HUDEP-2 (cell line): Measurements from ENCODE around the gene ARL15.

Source experiments
- DNase-seq, 76 experiments: peaks; one replicate each; lab custom pipeline; 2025; ENCODE audit not compliant: unreplicated experiment in 76 of 76; lab: John Stamatoyannopoulos, UW

Gene ARL15

DNA sequence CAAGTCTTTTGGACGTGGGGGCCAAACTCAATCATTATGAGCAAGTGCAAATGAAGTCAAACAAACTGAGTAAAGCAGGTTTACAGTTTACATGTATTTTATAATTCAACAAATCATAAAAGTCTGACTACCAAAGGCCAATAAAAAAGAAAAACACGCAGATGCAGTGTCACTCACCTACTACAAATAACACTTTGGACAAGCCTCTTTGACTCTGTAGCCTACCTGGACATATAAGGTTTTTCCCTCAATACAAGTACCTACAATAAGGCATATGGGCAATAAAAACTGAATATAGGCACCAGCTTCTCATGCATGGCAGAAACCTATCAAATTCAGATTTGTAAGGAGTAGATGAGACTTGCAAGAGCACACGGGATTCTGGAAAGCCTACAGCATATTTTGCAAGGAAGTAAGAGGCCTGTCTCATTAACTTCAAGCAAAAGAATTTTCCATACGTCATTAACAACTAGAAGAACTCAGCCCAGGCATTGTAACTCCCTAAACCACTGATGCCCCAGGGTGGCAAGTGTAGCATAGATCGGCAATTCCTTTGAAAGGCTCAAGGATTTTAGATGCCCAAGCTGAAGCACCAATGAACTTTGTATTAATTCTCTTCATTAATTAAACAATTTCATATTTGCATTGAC lies 21.7 kb downstream of the ARL15 start:
- no peak for DNase-seq

DNA sequence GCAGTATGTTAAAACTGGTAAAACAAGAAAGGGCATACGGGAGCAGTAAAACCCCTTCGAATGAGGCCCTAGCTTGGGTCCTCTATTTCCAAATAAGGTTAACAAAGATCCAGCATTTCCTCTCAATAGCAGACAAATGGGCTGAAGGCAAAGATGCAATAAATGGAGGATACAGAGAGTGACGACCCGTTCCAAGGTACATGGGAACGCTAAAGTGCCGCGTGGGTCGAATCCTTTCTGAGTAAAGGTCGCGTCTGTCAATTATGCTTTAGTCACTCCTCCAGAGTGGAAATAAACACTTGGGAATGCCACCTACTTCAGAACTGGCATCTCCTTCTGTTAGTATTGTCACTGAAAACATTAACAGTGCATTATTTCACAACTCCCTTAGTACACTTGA lies 24.7 kb downstream of the ARL15 start:
- no peak for DNase-seq

- DNase-seq: no peak
Measured at GRCh38 chr5:54284586-54284985, 25.8 kb downstream of the ARL15 start.

DNA sequence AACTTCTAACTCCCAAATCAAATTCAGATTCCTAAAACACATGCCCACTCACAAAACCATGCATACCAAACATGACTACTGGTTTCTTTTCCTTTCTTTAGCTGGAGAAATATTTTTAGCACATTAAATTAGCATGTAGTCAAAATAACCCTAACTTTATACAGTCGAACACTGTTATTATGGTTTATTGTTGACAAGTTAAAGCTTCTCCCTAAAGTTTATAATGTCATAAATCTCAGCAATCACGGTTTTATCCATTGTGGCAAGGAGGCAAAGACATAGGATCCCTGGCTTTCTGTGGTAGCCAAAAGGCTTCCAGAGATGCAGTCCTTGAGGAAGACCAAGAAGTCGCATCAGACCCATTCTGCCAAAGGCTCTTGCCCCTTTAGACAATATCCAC lies 27.5 kb downstream of the ARL15 start:
- DNase-seq: no peak

- no peak for DNase-seq
Measured at GRCh38 chr5:54281960-54282692, 28.2 kb downstream of the ARL15 start.

GRCh38 chr5:54279960-54280359 lies 30.4 kb downstream of the ARL15 start:
- DNase-seq: no peak

DNA sequence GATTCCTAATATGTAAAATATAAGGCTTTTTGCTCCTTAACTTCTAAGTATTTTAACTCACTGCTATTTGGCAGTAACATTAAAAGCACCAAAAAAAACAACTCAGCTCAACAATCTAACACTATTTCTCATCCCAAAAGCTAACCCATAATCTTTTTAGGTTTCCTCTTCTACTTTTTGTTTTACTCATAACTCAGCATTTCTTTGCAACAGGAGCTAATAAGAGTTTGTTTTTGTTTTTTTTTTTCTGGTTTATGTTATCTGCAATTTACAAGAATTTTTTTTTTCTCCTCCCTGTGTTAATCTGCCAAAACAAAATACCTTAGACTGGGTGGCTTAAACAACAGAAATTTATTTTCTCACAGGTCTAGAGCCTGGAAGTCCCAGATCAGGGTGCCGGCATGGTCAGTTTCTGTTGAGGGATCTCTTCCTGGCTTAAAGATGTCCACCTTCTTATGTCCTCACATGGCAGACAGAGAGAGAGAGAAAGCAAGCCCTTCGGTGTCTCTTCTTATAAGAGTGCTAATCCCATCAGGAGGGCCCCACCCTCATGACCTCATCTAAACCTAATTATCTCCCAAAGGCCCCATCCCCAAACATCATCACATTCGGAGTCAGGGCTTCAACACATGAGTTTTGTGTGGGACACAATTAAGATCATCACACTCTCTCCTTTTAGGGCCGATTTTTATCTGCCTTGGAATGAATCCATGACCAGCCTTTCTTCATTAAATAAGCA lies 31.2 kb downstream of the ARL15 start:
- no peak for DNase-seq

GRCh38 chr5:54278036-54278830 lies 32.1 kb downstream of the ARL15 start:
- no peak for DNase-seq

DNA sequence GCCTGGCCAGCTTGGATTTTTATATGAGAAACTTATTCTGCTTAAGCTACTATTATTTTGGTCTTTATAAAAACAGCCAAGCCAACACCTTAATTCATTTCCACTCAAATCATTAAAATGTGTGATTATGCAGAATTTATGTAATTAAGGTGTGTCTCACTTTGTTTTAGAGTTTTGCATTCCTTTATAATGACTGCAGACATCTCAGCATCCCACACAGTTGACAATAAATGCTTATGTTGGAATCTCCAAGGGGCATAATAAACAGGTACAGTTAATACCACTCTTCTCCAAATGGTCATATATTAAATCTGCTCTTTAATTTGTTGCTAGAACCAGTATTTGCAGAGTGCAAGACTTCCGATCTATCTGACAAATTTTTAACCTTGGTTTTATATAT lies 34.3 kb downstream of the ARL15 start:
- no peak for DNase-seq

DNA sequence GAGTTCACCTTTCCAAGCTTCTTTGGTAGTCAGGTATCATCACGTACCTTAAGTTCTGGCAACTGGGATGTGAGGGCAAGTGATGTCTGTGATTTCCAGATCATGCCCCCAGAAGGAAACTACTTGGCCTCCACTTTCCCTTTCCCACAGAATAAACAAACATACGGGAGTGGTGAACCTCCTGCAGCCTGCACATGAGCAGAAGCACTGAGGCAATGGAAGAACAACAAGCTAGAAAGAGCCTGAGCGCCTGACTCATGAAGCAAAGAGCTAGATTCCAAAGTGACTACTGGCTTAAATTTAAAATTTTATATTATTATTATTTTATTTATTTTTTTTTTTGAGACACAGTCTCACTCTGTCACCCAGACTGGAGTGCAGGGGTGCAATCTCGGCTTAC lies 35.0 kb downstream of the ARL15 start:
- no peak for DNase-seq

DNA sequence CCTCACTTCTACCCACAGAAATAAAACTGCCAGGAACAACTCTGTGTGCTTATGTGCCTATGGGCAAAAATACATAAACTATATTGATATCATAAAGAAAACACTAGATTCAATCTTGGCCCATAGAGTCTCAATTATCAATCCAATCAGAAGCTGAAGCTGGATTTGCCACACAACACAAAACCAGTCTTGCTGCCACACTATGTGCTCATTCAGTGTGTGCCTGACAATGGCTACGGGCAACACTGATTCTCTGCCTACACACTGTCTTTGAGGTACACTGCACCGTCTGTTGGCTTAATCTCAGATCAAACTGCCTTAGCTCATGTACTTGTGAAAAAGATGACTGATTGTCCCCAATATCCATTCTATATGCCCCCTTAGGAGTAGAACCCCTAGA lies 35.4 kb downstream of the ARL15 start:
- no peak for DNase-seq

- no peak for DNase-seq
Measured at GRCh38 chr5:54273715-54274114, 36.7 kb downstream of the ARL15 start.

DNA sequence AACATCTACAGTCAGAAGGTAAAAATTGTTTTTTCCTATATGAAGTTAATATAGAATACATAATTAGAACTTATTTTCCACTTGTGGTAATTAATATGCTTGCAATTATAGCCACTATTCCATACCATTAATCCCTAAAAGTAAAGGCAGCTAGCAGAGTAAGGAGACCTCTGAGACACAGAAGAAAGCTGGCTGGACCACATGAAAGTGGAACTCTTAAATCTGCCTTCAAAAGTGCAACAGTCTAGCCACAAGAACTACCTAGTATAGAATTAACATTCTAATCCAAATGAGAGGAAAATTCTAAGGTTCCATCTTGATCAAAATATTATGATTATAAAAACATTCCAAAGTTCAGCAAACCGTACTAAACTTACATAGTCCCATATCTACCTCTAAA lies 37.6 kb downstream of the ARL15 start:
- no peak for DNase-seq

- no peak for DNase-seq
Measured at GRCh38 chr5:54270326-54270725, 40.0 kb downstream of the ARL15 start.

- DNase-seq: no peak
Measured at GRCh38 chr5:54264574-54264973, 45.8 kb downstream of the ARL15 start.

DNA sequence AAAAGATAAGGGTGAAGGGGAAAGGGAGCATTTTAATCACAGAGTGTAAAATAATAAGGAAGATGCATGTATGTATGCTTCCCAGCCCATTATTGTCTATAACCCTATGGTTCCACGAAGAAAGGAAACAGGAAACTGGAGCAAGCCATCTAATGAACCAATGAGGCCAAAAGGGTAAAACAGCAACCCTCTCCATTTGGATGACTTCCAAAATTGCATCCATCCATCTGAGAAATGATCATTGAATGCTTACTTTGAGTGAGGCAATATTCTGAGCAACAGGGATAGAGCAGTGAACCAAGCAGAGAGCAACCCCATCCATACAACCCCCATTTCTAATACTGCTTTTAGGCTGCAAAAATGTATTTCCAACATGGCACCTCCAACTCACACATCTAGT lies 46.9 kb downstream of the ARL15 start:
- DNase-seq: no peak

GRCh38 chr5:54261596-54261995 lies 48.8 kb downstream of the ARL15 start:
- no peak for DNase-seq

DNA sequence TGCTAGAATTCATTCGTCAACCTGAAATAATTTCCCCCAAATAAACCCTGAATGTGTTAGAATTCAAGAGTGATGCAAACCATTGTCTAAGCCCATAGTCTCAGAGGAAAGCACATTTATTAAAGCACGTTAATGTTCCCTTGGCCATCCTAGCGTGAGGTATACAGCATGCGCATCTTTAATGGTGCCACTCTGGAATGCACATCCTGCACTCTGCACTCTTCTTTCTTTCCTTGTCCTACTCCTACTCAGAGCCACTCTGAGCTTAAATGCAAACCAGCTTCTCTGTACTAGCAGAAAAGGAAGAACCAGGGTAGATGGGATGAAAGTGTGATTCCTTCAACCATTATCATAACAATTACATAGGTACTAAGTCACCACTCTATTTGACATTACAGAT lies 50.4 kb downstream of the ARL15 start:
- DNase-seq: no peak

GRCh38 chr5:54259090-54259489 lies 51.3 kb downstream of the ARL15 start:
- DNase-seq: no peak

- no peak for DNase-seq
Measured at GRCh38 chr5:54257366-54258118, 52.8 kb downstream of the ARL15 start.
